ENCODE measurements around the gene MSMB. TPM values are rescaled to one million over a fixed set of nuclear protein-coding genes. Genes with fewer than 3 reads are reported as not detected.

The MSMB gene
- total RNA-seq, 1 donor = not detected

GRCh38 chr10:46033602-46034011, 12.5 kb downstream of the MSMB start:
- Histone ChIP-seq H2AFZ (ENCODE audit: low read length) (peak overlapping the region; percentile 97), H3K27me3 (ENCODE audit: insufficient read depth, low read length) (peaks cover 3% of the 10 kb centered on the region), H4K20me1 (ENCODE audit: insufficient read depth, low read length) (peaks cover 8% of the 10 kb centered on the region), H3K36me3 (ENCODE audit: insufficient read depth, low read length) (no peaks in the 10 kb centered on the region), H3K4me3 (ENCODE audit: insufficient read depth, low read length) (no peak overlapping the region), H3K4me2 (ENCODE audit: insufficient read depth, low read length) (no peak overlapping the region), H3K27ac (ENCODE audit: low read depth, low read length) (no peak overlapping the region), H3K4me1 (ENCODE audit: insufficient read depth, low read length) (peaks cover 20% of the 10 kb centered on the region), H3K79me2 (ENCODE audit: insufficient read depth, low read length) (peaks cover 18% of the 10 kb centered on the region), H3K9me3 (ENCODE audit: low read depth, low read length) (no peaks in the 10 kb centered on the region)
- no peak for TF ChIP-seq CTCF (IDR thresholded peaks at IDR 0.05; ENCODE audit: extremely low read depth, low read depth, low read length)
- peak; percentile 95 for DNase-seq (ENCODE audit: insufficient read length, low spot score, missing footprints)

- peaks cover 33% of the 10 kb centered on the region for H3K4me1 ChIP-seq (ENCODE audit: insufficient read depth, low read length)
- H3K9me3 ChIP-seq (ENCODE audit: low read depth, low read length) = no peaks in the 10 kb centered on the region
- no peaks in the 10 kb centered on the region for H3K36me3 ChIP-seq (ENCODE audit: insufficient read depth, low read length)
- no peak for TF ChIP-seq CTCF (IDR thresholded peaks at IDR 0.05; ENCODE audit: extremely low read depth, low read depth, low read length)
- no peak overlapping the region for H3K4me2 ChIP-seq (ENCODE audit: insufficient read depth, low read length)
- H3K79me2 ChIP-seq (ENCODE audit: insufficient read depth, low read length) = peaks cover 35% of the 10 kb centered on the region
- H3K27me3 ChIP-seq (ENCODE audit: insufficient read depth, low read length) = peaks cover 2% of the 10 kb centered on the region
- peak overlapping the region; percentile 67 for H2AFZ ChIP-seq (ENCODE audit: low read length)
- H3K4me3 ChIP-seq (ENCODE audit: insufficient read depth, low read length) = no peak overlapping the region
- peak; percentile 70 for DNase-seq (ENCODE audit: insufficient read length, low spot score, missing footprints)
- no peak overlapping the region for H3K27ac ChIP-seq (ENCODE audit: low read depth, low read length)
- H4K20me1 ChIP-seq (ENCODE audit: insufficient read depth, low read length) = peaks cover 23% of the 10 kb centered on the region
Measured at GRCh38 chr10:46031648-46032532, 14.2 kb downstream of the MSMB start.

GRCh38 chr10:46030091-46030937, 15.8 kb downstream of the MSMB start, which contains the start of gene NCOA4:
Gene NCOA4, minus strand, starts transcription at chr10:46030623. Its CDS starts 13,943 bp downstream, at chr10:46016680.
- peak; percentile 98 for DNase-seq (ENCODE audit: insufficient read length, low spot score, missing footprints)
- Histone ChIP-seq H4K20me1 (ENCODE audit: insufficient read depth, low read length) (peaks cover 38% of the 10 kb centered on the region), H3K4me3 (ENCODE audit: insufficient read depth, low read length) (peak within 1 kb of the TSS; percentile 88), H3K4me1 (ENCODE audit: insufficient read depth, low read length) (peaks cover 49% of the 10 kb centered on the region), H3K9me3 (ENCODE audit: low read depth, low read length) (no peaks in the 10 kb centered on the region), H3K4me2 (ENCODE audit: insufficient read depth, low read length) (peak within 1 kb of the TSS; percentile 83), H2AFZ (ENCODE audit: low read length) (peak within 1 kb of the TSS; percentile 82), H3K79me2 (ENCODE audit: insufficient read depth, low read length) (peaks cover 51% of the 10 kb centered on the region), H3K27me3 (ENCODE audit: insufficient read depth, low read length) (no peaks in the 10 kb centered on the region), H3K36me3 (ENCODE audit: insufficient read depth, low read length) (no peaks in the 10 kb centered on the region), H3K27ac (ENCODE audit: low read depth, low read length) (peak within 1 kb of the TSS; percentile 85)
- peak; percentile 81 for TF ChIP-seq CTCF (IDR thresholded peaks at IDR 0.05; ENCODE audit: extremely low read depth, low read depth, low read length)

Data from osteoblast (primary cell).